HG03520 (cell line): Measurements from ENCODE around the gene FXR2.

Experiments used
- ATAC-seq: cut with Tn5 transposase; IDR thresholded peaks from one replicate; pipeline ENCODE4 v1.9.1; 2021; ENCODE audit warnings: mild to moderate bottlenecking, moderate library complexity; ENCODE audit not compliant: unreplicated experiment

FXR2 gene

DNA sequence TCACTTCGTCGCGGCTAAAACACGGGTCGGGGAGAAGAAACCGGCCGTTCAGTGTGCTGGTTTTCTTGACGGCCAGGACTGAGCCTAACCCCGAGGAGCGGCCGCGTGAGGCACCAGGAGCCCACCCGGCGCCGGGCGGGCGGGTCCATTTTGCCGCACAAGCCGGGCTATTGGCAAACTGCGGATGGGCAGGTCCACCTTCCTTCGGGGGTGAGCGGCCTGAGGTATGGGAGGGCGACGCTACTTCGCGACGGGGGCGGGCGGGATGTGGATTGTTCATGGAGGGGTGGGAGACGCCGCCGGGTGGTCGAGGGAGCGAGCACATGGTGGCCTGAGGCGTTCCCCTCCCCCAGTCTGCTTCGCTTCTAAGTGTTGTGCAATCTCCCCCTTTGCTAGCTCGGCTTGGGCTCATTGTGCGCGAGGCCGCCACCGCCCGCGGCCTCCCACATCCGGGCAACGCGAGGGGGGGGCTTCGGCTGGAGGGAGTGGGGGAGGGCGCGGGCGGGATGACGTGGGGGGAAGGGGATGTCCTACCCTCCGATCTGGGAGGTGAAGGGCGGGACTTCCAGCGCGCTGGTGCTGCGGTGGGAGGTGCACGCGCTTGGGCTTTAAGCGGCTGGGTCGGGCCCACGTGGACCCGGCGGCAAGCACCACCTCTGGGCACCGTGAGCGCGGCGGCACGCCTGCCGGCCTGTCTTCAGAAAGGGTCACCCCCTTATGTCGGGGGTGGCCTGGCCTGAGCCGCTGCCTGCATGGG is 41.2 kb downstream of the FXR2 start:
- ATAC-seq, result no peak

DNA sequence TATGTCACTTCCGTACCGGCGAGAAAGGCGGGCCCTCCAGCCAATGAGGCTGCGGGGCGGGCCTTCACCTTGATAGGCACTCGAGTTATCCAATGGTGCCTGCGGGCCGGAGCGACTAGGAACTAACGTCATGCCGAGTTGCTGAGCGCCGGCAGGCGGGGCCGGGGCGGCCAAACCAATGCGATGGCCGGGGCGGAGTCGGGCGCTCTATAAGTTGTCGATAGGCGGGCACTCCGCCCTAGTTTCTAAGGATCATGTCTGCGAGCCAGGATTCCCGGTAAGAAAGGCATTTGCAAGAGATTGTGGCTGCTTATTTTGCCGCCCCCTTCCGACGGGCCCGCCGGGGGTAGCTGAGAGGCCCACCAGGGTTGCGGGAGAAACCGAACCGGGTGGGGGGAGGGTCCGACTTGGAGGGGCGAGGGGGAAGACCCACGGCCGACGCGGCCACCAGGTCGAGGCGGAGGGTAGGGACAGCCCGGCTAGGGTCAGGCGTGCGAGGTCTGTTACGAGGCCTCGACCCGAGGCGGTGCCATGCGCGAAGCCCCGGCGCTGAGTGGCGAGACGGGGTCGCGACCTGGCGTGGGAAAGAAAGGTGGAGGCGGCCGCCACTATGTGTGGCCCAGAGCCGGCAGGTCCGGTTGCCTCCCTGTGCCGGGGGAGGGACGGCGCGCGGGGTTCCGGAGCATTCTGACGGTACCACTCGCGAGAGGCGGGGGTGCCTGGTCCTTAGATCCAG is 41.9 kb downstream of the FXR2 start:
- ATAC-seq, result peak; percentile 88

DNA sequence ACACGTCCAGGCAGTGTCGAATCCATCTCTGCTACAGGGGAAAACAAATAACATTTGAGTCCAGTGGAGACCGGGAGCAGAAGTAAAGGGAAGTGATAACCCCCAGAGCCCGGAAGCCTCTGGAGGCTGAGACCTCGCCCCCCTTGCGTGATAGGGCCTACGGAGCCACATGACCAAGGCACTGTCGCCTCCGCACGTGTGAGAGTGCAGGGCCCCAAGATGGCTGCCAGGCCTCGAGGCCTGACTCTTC is 42.4 kb downstream of the FXR2 start:
- ATAC-seq, result no peak

DNA sequence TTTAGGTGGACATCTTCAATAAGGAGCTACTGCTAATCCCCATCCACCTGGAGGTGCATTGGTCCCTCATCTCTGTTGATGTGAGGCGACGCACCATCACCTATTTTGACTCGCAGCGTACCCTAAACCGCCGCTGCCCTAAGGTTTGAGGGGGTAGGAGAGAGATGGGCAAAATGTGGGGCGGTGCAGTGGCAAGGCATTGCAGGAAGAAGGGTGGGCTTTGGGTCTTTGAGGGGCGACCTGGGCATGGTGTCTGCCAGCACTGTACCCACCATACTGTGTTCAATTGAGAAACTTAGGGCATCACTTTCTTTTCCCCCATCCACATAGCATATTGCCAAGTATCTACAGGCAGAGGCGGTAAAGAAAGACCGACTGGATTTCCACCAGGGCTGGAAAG is 44.3 kb downstream of the FXR2 start:
- no peak for ATAC-seq

DNA sequence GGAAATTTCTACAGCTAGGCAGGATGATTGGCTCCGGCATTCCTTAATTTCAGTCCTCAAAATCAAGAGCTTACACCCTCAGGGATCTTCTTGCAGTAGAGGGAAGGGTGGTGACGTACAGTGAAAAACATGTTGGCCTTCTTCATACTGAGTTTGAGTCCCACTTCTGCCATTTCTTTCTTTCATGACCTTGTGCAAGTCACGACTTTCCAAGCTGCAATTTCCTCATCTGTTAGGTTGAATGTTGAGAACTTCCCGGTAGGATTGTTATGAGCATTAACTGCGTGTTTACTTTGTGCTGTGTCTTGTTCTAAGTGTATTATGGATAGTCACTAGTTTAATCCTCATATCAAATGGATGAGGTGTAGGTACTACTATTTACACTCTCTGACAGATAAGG is 45.1 kb downstream of the FXR2 start:
- ATAC-seq, result no peak

DNA sequence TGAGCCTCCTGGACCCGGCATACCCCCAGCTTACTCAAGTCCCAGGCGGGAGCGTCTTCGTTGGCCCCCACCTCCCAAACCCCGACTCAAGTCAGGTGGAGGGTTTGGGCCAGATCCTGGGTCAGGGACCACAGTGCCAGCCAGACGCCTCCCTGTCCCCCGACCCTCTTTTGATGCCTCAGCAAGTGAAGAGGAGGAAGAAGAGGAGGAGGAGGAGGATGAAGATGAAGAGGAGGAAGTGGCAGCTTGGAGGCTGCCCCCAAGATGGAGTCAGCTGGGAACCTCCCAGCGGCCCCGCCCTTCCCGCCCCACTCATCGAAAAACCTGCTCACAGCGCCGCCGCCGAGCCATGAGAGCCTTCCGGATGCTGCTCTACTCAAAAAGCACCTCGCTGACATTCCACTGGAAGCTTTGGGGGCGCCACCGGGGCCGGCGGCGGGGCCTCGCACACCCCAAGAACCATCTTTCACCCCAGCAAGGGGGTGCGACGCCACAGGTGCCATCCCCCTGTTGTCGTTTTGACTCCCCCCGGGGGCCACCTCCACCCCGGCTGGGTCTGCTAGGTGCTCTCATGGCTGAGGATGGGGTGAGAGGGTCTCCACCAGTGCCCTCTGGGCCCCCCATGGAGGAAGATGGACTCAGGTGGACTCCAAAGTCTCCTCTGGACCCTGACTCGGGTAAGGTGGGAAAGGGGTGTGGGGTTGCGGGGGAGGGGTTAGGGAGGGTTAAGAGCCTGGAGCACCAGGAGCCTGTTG is 51.4 kb downstream of the FXR2 start:
- ATAC-seq, result no peak

DNA sequence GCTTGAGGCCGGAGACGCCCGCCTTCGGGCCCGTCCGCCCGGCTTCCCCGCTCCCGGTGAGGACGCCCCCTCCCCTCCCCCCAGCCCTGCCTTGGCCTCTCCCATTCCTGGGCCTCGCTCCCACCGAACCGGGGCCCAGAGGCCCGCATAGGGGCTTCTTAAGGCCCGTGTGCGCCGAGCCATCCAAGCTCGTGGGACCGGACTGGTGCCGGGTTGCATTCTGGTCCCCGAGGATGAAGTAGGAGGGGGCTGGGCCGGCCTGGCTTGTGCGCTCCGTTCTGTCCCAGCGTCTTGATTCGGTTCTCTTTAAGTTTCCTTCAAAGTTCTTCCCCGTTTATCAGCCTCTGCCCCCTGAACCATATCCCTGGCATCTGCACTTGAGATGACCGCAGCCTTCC is 52.5 kb downstream of the FXR2 start:
- peak; percentile 3 for ATAC-seq

DNA sequence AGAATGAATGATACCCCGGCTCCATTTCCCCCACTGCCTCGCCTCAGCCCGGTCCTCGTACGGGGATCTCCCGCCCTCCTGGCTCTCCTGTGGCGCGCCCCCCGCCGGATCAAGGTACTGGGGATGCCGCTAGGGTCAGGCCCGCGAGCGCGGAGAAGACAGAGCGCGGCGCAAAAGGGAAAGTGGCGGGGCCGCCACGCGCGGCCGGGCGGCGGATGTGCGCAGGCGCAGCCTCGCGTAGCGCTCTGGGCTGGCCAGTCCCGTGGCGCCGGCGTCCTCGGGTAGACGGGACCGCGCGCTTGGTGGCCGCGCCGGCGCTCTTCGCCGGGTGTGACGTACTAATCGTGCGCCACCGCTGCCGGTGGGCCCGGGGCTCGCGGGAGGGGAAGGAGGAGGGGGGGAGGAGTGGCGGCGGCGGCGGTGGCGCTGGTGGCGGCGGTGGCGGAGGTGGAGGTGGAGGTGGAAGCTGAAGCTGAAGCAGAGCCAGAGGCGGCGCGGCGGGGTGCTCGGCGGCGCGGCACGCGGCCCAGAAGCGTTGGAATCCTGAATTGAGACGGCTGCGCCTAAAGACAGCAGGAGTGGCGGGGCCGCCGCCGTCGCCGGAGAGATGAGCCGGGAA is 53.0 kb downstream of the FXR2 start, which contains the start of gene SENP3:
SENP3 (plus strand) TSS at position 331 of the 619 bp plus-strand sequence. CDS start 1,158 bp downstream, outside the sequence.
- peak; percentile 41 for ATAC-seq

DNA sequence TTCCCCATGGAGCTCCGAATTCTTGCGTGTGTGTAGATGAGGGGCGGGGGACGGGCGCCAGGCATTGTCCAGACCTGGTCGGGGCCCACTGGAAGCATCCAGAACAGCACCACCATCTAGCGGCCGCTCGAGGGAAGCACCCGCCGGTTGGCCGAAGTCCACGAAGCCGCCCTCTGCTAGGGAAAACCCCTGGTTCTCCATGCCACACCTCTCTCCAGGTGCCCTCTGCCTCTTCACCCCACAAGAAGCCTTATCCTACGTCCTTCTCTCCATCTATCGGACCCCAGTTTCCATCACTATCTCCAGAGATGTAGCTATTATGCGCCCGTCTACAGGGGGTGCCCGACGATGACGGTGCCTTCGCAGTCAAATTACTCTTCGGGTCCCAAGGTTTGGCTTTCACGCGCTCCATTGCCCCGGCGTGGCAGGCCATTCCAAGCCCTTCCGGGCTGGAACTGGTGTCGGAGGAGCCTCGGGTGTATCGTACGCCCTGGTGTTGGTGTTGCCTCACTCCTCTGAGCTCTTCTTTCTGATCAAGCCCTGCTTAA is 53.6 kb downstream of the FXR2 start:
- ATAC-seq, result no peak

DNA sequence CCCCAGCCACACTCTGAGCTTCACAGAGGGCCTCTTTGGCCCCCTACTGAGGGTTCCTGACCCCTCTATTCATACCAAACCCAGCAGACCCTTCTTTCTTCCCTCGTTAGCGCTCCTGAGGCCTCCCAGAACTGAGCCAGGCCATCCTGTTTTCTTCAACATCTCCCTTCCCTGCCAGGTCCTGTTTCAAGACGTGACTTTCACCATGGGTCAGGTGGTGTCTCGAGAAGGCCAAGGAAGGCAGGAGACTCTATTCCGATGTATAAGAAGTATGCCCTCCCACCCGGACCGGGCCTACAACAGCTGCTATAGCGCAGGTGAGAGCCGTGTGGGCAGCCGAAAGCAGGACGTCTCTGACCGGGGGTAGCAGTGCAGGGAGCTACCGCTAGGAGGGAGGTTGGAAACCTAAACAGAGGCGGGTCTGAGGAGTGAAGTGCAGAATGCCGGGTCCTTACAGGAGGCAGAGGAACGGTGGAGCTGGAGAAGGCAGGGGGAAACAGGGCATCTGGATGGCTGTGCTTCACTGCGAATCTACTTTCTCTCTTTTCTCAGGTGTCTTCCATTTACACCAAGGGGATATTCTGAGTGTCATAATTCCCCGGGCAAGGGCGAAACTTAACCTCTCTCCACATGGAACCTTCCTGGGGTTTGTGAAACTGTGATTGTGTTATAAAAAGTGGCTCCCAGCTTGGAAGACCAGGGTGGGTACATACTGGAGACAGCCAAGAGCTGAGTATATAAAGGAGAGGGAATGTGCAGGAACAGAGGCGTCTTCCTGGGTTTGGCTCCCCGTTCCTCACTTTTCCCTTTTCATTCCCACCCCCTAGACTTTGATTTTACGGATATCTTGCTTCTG is 54.3 kb downstream of the FXR2 start:
- no peak for ATAC-seq

DNA sequence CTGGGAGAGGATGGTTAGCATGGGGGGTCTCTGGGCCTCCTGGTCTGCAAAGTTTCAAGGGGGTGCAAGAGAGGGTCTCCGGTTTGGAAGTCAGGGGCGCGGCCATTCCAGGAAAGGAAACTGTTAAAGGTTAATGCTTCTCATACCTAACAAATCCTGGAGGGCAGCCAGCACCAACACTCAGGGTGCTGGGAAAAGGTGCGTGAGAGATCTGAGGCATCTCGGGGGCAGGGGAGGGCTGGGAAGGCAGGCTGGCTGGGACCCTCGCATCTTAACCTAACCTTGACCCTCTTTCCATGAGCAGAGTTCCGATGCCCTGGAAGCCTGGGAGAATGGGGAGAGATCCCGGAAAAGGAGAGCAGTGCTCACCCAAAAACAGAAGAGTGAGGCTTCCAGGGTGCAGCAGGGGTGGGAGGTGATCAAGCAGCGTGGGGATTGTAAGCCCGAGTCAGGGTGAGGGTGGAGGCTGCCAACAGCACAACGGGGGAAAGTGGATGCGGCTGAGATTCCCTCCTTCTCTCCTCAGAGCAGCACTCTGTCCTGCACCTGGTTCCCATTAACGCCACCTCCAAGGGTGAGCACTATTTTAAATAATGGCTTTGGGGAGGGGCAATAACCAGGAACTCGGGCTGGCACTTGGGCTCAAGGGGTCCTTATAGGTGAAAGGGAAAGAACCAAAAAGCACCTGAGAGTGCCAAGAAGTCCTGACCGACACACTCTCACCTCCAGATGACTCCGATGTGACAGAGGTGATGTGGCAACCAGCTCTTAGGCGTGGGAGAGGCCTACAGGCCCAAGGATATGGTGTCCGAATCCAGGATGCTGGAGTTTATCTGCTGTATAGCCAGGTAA is 55.2 kb downstream of the FXR2 start:
- ATAC-seq, result no peak

DNA sequence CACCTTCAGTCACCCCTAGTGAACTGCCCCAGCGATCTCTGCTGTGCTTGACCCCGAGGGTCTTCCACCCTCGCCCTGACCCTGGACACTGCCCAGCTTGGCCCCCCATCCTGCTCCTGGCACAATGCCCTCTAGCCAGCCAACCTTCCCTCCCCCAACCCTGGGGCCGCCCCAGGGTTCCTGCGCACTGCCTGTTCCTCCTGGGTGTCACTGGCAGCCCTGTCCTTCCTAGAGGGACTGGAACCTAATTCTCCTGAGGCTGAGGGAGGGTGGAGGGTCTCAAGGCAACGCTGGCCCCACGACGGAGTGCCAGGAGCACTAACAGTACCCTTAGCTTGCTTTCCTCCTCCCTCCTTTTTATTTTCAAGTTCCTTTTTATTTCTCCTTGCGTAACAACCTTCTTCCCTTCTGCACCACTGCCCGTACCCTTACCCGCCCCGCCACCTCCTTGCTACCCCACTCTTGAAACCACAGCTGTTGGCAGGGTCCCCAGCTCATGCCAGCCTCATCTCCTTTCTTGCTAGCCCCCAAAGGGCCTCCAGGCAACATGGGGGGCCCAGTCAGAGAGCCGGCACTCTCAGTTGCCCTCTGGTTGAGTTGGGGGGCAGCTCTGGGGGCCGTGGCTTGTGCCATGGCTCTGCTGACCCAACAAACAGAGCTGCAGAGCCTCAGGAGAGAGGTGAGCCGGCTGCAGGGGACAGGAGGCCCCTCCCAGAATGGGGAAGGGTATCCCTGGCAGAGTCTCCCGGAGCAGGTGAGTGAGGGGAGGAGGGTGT is 56.0 kb downstream of the FXR2 start, which contains the start of gene TNFSF13:
TNFSF13 (plus strand) TSS at position 207 of the 776 bp plus-strand sequence; CDS start at position 497, 290 bp downstream.
- ATAC-seq, result no peak

DNA sequence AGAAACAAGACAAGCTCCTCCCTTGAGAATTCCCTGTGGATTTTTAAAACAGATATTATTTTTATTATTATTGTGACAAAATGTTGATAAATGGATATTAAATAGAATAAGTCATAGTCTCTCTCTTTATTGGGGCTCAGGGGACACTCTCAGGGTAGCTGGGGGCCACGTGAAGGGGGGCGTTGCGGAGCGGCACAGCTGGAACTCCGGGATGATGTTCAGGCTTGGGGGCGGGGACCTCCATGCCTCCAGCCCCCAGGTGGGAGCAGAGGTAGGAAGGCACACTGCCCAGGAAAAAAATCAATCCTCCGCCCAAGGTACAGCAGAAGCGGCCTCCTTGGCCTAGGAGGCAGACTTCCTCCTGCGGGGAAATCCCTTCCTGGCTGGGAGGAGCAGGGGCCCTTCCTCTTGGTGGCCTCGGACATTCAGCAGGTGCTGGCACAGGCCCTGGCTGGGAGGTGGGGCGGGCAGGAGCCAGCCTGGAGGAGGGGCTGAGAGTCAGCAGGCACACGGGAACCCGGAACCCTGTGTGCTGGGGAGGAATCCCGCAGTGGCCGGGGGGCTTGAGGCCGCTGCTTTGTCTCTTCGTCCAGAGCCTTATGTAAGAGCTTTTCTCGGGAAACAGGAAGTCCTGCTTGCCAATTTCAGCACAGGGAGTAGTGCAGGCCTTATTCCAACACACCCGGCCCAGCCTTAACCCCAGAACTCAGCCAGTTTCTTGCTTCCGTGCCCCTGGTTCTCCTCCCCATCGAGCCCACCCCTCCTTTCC is 56.7 kb downstream of the FXR2 start:
- ATAC-seq, result no peak

DNA sequence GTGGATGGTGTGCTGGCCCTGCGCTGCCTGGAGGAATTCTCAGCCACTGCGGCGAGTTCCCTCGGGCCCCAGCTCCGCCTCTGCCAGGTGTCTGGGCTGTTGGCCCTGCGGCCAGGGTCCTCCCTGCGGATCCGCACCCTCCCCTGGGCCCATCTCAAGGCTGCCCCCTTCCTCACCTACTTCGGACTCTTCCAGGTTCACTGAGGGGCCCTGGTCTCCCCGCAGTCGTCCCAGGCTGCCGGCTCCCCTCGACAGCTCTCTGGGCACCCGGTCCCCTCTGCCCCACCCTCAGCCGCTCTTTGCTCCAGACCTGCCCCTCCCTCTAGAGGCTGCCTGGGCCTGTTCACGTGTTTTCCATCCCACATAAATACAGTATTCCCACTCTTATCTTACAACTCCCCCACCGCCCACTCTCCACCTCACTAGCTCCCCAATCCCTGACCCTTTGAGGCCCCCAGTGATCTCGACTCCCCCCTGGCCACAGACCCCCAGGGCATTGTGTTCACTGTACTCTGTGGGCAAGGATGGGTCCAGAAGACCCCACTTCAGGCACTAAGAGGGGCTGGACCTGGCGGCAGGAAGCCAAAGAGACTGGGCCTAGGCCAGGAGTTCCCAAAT is 57.4 kb downstream of the FXR2 start:
- no peak for ATAC-seq

DNA sequence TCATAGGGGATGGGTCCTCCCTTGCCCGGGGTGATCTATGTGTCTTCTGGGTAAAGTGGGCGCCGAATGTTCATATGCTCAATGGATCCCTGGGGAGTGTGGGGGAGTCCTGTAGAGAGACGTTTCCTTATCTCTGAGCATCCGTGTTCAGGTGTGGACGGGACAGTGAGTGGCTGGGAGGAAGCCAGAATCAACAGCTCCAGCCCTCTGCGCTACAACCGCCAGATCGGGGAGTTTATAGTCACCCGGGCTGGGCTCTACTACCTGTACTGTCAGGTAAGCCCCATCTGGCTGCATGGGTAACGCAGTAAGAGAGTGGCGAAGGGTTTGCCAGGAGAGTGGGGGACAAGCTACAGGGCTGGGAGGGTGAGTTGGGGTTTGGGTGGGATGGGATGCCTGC is 58.1 kb downstream of the FXR2 start:
- no peak for ATAC-seq

DNA sequence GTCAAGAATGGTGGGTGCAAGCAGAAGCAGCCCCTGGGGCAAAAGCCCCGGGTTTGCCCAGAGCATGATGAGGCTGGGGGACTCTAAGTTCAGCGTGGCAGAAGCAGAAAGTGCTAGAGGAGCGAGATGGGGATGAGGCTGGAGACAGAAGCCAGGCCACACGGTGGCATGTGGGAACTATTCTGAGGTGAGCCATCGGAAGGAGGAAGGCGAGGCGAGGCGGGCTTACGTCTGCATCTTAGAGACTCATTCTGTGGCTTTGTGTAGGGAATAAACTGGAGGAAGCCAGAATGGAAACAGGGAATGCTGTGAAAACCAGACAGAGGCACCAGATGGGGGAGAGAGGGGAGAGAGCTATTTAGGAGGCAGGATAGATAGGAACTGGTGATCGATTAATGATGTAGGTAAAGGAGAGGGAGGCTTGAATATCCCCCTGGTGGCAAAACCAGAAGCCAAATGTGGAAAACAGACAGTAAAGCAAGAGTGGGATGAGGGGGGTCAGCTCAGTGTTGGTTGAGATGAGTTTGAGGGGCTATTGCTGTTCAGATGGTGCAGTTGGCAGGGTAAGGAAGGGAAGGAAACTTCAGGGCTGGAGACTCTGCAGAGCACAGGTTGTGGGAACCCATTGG is 59.3 kb downstream of the FXR2 start:
- ATAC-seq, result no peak

DNA sequence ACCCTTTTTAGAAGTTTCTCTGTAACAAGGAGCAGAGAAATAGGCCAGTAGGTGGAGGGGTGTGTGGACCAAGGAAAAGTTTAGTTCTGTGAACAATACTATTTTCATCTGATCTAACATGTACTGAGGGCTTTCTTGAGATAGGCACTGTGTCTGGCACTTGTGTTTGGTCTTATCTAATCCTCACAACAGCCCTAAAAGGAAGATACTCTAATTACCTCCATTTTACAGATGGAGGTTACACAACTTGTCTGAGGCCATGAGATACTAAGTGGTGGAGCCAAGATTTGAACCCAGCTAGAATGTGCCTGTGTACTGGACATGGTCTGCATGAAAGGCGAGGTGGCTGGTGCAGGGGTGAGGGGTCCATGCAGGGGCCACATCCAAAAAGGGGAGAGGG is 61.3 kb downstream of the FXR2 start:
- ATAC-seq, result no peak
